ENCODE measurements around the gene PTCH2.

DNA sequence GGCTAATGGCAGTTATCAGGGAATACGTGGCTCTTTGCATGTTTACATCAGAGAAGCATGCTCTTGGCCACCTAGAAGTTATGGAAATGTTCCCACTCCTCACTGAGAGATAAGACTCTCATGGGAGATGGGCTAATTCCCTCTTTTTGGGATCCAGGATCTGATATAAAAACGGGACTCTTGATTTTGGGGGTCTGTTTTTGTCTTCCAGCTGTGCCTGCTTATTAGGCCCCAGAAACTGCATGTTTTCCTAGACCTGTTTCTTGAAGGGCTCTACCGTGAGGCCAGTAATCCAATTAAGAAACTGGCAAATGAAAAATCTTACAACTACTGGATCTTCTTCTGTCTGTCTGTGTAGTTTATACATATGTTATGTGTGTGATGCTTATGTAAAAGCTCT lies 47.0 kb upstream of the PTCH2 start:
- no peak for TF ChIP-seq POLR2A (IDR thresholded peaks at IDR 0.05; ENCODE audit: low read depth, low read length)
- TF ChIP-seq POLR2AphosphoS5 (IDR thresholded peaks at IDR 0.05; ENCODE audit: low read depth, low read length): no peak

Measured in GM12892 (cell line).